HepG2 (cell line): ENCODE results near the gene GLCE. TPM values are rescaled to one million over a fixed set of nuclear protein-coding genes. Genes with fewer than 3 reads are reported as not detected.

Experiments used
- ARNT2 ChIP-seq: sonication (generic); formaldehyde crosslinking; IDR thresholded peaks from 2 replicates; pipeline ENCODE4 v1.8.0; 2022; ENCODE audit warnings: mild to moderate bottlenecking, low read depth, missing genetic modification reagents, moderate library complexity
- DPF2 ChIP-seq: sonication (generic); formaldehyde crosslinking; IDR thresholded peaks from 2 replicates; pipeline ENCODE4 v1.4.0; 2020; ENCODE audit warnings: mild to moderate bottlenecking, low read depth, missing genetic modification reagents, borderline replicate concordance
- GLI4 ChIP-seq: sonication (generic); formaldehyde crosslinking; IDR thresholded peaks from 2 replicates; pipeline ENCODE4 v1.5.1; 2020; ENCODE audit warnings: missing genetic modification reagents, mild to moderate bottlenecking, moderate library complexity, borderline replicate concordance
- GMEB1 ChIP-seq: sonication (generic); formaldehyde crosslinking; IDR thresholded peaks from 2 replicates; pipeline ENCODE4 v1.5.1; 2020; ENCODE audit warnings: missing genetic modification reagents, mild to moderate bottlenecking, borderline replicate concordance
- MAFF ChIP-seq: IDR thresholded peaks from 2 replicates; pipeline ENCODE4 v1.6.1; 2011; ENCODE audit warnings: low read depth, low read length, improper control_type of control experiment
- MEIS1 ChIP-seq: sonication (generic); formaldehyde crosslinking; IDR thresholded peaks from 2 replicates; pipeline ENCODE4 v1.9.0; 2021; ENCODE audit warnings: mild to moderate bottlenecking, missing genetic modification reagents, moderate library complexity, borderline replicate concordance
- REPIN1 ChIP-seq: sonication (generic); formaldehyde crosslinking; IDR thresholded peaks from 2 replicates; pipeline ENCODE4 v1.8.0; 2022; ENCODE audit warnings: missing genetic modification reagents, low read depth, mild to moderate bottlenecking, borderline replicate concordance
- RFX3 ChIP-seq: IDR thresholded peaks from 2 replicates; pipeline ENCODE4 v1.6.1; 2016; ENCODE audit warnings: missing biosample characterization, missing genetic modification reagents
- SIX1 ChIP-seq: sonication (generic); formaldehyde crosslinking; IDR thresholded peaks from 2 replicates; pipeline ENCODE4 v1.4.0; 2020; ENCODE audit warnings: missing genetic modification reagents, borderline replicate concordance
- SMARCC2 ChIP-seq: fragments of 450-650 bp; IDR thresholded peaks from 2 replicates; pipeline ENCODE4 v1.6.1; 2017; ENCODE audit warnings: antibody characterized with exemption, mild to moderate bottlenecking
- SNAPC4 ChIP-seq: sonication (generic); formaldehyde crosslinking; IDR thresholded peaks from 2 replicates; pipeline ENCODE4 v1.4.0; 2020; ENCODE audit warnings: mild to moderate bottlenecking, missing genetic modification reagents
- SNRNP70 ChIP-seq: fragments of 200-400 bp; formaldehyde crosslinking; IDR thresholded peaks from 2 replicates; pipeline ENCODE4 v1.6.1; 2017; ENCODE audit warnings: mild to moderate bottlenecking, low read depth, low read length, moderate library complexity
- ZFYVE20 ChIP-seq: sonication (generic); formaldehyde crosslinking; IDR thresholded peaks from 2 replicates; pipeline ENCODE4 v1.8.0; 2023; ENCODE audit warnings: low read depth, mild to moderate bottlenecking, moderate library complexity, missing genetic modification reagents, borderline replicate concordance
- ZNF124 ChIP-seq: sonication (generic); formaldehyde crosslinking; IDR thresholded peaks from 2 replicates; pipeline ENCODE4 v1.4.0; 2020; ENCODE audit warnings: missing genetic modification reagents
- ZNF138 ChIP-seq: sonication (generic); formaldehyde crosslinking; IDR thresholded peaks from 2 replicates; pipeline ENCODE4 v1.5.0; 2020; ENCODE audit warnings: mild to moderate bottlenecking, low read depth, missing genetic modification reagents
- ZNF225 ChIP-seq: sonication (generic); formaldehyde crosslinking; IDR thresholded peaks from 2 replicates; pipeline ENCODE4 v1.4.0; 2020; ENCODE audit warnings: mild to moderate bottlenecking, missing genetic modification reagents
- ZNF549 ChIP-seq: sonication (generic); formaldehyde crosslinking; IDR thresholded peaks from 2 replicates; pipeline ENCODE4 v1.5.0; 2020; ENCODE audit warnings: missing genetic modification reagents
- ZNF652 ChIP-seq: IDR thresholded peaks from 2 replicates; pipeline ENCODE4 v1.6.1; 2016; ENCODE audit warnings: low read depth, borderline replicate concordance
- ZNF780A ChIP-seq: sonication (generic); formaldehyde crosslinking; IDR thresholded peaks from 2 replicates; pipeline ENCODE4 v1.8.0; 2022; ENCODE audit warnings: mild to moderate bottlenecking, missing genetic modification reagents, moderate library complexity
- ZSCAN12 ChIP-seq: sonication (generic); formaldehyde crosslinking; IDR thresholded peaks from 2 replicates; pipeline ENCODE4 v1.9.0; 2021; ENCODE audit warnings: mild to moderate bottlenecking, missing genetic modification reagents
- polyA plus RNA-seq, 8 experiments: library from polyadenylated mRNA; depleted of rRNA in 3 of 8; stranded (reverse) in 7 of 8; unstranded in 1 of 8; fragments of >200 nt; fragmentation: Illumina TruSeq in 4 of 8; extraction: Trizol in 4 of 8; gene quantifications; 2 replicates each; pipeline versions ENCODE4 v1.2.1 to v1.2.3, GENCODE V29; 2011 to 2016; ENCODE audit warnings: low read depth in 4 of 8, missing spikeins in 1 of 8, mixed read lengths in 1 of 8; ENCODE audit not compliant: insufficient read depth in 1 of 8
- total RNA-seq, 5 experiments: library from RNA; depleted of rRNA; stranded (reverse); fragments of >200 nt; fragmentation: Illumina TruSeq; extraction: Trizol; gene quantifications; 2 replicates each; pipeline ENCODE4 v1.2.3, GENCODE V29; 2016; ENCODE audit warnings: low read depth in 1 of 5
- TF ChIP-seq, protein P1 (sequence below): sonication (generic); formaldehyde crosslinking; IDR thresholded peaks from 2 replicates; pipeline ENCODE4 v1.4.0; 2020; ENCODE audit warnings: missing genetic modification reagents

Gene GLCE
- total and polyA plus RNA-seq, 2 of the 13 experiments (the other 11 are each of a cell fraction or from before 2014, with no cell fraction given): 12.9 to 23.4 TPM

- TF ChIP-seq GLI4 (CRISPR knock-in tag) (0 out of 2 replicates have a peak, but pooled peaks have one; percentile 25), ZNF124 (no peak), GMEB1 (peak; percentile 62; the same call in 1 of the 2 replicates), ARNT2 (CRISPR knock-in tag) (peak; percentile 74; the same call in 1 of the 2 replicates), ZFYVE20 (CRISPR knock-in tag) (no peak), REPIN1 (CRISPR knock-in tag) (peak; percentile 65; the same call in 1 of the 2 replicates), ZNF780A (CRISPR knock-in tag) (no peak), ZNF225 (CRISPR knock-in tag) (0 out of 2 replicates have a peak, but pooled peaks have one; percentile 35), SNAPC4 (CRISPR knock-in tag) (no peak), DPF2 (CRISPR knock-in tag) (no peak), ZNF138 (CRISPR knock-in tag) (no peak), MEIS1 (CRISPR knock-in tag) (no peak), ZNF549 (CRISPR knock-in tag) (no peak), SNRNP70 (no peak), ZSCAN12 (CRISPR knock-in tag) (no peak), SMARCC2 (no peak), RFX3 (peak; percentile 74), ZNF652 (no peak), MAFF (no peak), SIX1 (CRISPR knock-in tag) (no peak)
- TF ChIP-seq, protein P1, sequence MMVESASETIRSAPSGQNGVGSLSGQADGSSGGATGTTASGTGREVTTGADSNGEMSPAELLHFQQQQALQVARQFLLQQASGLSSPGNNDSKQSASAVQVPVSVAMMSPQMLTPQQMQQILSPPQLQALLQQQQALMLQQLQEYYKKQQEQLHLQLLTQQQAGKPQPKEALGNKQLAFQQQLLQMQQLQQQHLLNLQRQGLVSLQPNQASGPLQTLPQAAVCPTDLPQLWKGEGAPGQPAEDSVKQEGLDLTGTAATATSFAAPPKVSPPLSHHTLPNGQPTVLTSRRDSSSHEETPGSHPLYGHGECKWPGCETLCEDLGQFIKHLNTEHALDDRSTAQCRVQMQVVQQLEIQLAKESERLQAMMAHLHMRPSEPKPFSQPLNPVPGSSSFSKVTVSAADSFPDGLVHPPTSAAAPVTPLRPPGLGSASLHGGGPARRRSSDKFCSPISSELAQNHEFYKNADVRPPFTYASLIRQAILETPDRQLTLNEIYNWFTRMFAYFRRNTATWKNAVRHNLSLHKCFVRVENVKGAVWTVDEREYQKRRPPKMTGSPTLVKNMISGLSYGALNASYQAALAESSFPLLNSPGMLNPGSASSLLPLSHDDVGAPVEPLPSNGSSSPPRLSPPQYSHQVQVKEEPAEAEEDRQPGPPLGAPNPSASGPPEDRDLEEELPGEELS (CRISPR knock-in tag): no peak
Observed at GRCh38 chr15:69160141-69160993, at the start of gene GLCE (continued).
